ENCODE results near the gene GUCY2D.
A peak's percentile ranks its signal among the peaks of the same experiment; 100 is the strongest.

GUCY2D gene

DNA sequence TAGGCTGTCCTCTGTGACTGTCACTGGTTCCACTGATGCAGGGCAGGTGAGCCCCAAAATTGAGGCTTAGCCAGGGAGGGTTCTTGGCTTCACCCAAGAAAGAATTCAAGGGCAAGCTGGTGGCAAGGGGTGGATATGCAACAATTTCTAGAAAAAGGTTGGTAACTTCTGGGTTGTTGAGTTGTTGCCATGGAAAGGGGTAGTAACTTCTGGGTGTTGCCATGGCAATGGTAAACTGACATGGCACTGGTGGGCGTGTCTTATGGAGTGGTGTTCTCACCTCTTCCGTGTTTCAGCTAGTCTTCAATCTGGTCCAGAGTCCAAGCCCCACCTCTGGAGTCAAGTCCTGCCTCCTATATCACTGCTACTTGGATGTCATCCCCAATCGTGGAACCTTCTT, 9.5 kb upstream of the GUCY2D start:
- DNase-seq = no peak

DNA sequence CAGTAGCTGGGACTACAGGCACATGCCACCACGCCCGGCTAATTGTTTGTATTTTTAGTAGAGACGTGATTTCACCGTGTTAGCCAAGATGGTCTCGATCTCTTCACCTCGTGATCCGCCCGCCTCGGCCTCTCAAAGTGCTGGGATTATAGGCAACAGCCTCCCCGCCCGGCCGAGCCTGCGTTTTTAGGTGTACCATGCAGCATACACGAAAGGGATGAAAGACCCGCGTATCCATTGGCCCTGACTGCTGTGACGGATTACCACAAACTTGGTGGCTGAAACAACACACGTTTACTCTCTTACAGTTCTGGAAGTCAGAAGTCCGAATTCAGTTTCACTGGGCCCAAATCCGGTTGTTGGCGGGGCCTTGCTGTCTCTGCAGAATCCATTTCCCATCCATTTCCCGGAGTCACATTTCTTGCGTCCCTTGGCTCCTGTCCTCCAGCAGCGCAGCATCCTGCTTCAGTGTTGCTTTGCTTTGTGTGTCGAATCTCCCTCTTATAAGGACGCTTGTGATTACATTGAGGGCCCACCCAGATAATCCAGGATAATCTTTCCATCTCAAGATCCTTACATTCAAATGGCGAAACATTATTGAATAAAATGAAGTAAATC, 8.3 kb upstream of the GUCY2D start:
- no peak for DNase-seq

DNA sequence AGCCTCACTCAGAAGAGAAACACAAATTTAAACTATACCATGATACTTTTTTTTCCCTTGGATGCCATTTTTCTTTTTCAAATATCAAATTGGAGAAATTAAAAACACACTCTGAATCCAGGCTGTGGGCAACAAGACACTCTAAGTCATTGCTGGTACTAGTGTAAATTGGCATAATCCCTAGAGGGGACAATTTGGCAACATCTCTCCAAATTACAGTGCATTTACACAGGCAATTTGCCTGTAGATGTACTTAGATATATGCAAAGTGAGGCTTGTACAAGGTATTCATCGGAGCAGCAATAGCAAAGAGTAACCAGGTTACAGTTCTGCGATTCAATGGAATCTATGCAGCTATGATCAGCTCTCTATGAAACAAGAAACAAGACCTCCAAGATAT, 6.7 kb upstream of the GUCY2D start:
- DNase-seq = no peak

DNA sequence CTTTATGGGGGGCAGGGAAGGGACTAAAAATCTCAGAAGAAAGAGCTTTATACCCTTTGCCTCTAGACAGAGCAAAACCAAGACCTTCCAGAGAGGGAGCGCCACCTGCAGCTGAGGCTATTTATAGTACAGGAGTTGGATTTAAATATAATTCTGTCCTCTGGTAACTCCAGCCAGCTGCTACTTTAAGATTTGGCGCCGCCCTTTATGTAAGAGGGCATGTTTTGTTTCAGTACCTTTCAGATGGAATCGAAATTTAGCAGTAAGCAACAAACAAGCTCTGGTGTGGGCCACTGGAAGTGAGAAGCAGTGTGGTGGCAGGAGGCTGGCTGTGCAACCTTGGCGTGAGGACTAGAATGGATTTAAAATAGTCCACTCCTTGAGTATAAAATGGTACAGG, 5.2 kb upstream of the GUCY2D start:
- peak; percentile 60 for DNase-seq

DNA sequence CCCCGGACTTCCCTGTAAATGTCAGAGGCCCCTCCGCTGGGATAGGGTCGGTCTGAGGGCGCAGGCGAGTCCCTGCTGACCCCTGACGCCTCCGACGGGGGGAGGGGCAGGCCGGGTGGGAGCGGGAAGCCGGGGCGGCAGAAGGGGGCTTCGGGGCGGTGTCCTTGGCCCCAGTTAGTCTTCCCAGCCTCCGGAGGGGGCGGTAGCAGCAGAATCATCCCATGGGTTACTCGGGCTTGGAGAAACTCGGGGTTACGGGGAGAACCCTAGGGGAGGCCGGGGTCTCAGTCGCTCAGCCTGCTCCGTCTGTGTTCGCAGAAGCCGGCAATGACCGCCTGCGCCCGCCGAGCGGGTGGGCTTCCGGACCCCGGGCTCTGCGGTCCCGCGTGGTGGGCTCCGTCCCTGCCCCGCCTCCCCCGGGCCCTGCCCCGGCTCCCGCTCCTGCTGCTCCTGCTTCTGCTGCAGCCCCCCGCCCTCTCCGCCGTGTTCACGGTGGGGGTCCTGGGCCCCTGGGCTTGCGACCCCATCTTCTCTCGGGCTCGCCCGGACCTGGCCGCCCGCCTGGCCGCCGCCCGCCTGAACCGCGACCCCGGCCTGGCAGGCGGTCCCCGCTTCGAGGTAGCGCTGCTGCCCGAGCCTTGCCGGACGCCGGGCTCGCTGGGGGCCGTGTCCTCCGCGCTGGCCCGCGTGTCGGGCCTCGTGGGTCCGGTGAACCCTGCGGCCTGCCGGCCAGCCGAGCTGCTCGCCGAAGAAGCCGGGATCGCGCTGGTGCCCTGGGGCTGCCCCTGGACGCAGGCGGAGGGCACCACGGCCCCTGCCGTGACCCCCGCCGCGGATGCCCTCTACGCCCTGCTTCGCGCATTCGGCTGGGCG, 542 bp downstream of the GUCY2D start:
- DNase-seq = no peak

DNA sequence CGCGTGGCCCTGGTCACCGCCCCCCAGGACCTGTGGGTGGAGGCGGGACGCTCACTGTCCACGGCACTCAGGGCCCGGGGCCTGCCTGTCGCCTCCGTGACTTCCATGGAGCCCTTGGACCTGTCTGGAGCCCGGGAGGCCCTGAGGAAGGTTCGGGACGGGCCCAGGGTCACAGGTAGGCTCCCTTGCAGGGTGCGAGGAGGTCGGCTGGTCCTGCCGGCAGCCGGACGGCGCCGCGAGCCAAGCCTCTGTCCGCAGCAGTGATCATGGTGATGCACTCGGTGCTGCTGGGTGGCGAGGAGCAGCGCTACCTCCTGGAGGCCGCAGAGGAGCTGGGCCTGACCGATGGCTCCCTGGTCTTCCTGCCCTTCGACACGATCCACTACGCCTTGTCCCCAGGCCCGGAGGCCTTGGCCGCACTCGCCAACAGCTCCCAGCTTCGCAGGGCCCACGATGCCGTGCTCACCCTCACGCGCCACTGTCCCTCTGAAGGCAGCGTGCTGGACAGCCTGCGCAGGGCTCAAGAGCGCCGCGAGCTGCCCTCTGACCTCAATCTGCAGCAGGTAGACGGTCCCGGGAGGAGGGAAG, 1.3 kb downstream of the GUCY2D start:
- no peak for DNase-seq

DNA sequence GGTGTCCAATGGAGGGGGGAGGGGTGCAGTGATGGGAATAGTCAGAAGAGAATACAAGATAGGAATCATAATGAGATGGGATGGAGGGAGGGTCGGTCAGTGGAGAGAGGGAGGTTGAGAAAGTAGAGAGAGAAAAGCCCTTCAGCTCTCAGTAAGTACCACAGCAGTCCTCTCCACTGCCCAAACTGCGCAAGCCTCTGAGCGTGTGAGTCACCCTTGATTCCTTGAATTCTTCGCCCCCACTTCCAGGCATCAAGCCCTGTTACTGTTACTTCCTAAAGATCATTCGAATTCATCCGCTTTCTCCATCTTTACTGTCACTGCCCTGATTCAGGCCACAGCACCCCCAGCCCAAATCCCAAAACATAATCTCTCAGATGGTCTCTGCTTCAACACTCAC, 2.5 kb downstream of the GUCY2D start:
- DNase-seq = no peak

DNA sequence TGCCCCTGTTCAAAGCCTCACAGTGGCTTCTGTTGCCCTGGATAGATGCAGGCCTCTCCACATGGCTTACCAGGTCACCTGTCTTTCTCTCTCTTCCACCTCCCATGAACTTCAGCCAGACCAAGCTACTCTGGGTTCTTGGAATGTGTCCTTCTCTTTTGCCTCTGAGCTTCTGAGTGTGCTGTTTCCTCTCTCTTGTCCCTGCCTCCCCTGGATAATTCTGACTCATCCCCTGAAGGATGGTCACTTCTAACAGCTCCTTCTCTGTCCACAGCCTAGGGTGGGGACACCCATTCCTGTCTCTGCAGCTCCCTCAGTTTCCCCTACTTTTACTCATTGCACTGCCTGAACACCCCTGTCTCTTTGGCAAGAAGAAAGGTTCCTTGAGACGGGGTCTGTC, 2.9 kb downstream of the GUCY2D start:
- DNase-seq = no peak

DNA sequence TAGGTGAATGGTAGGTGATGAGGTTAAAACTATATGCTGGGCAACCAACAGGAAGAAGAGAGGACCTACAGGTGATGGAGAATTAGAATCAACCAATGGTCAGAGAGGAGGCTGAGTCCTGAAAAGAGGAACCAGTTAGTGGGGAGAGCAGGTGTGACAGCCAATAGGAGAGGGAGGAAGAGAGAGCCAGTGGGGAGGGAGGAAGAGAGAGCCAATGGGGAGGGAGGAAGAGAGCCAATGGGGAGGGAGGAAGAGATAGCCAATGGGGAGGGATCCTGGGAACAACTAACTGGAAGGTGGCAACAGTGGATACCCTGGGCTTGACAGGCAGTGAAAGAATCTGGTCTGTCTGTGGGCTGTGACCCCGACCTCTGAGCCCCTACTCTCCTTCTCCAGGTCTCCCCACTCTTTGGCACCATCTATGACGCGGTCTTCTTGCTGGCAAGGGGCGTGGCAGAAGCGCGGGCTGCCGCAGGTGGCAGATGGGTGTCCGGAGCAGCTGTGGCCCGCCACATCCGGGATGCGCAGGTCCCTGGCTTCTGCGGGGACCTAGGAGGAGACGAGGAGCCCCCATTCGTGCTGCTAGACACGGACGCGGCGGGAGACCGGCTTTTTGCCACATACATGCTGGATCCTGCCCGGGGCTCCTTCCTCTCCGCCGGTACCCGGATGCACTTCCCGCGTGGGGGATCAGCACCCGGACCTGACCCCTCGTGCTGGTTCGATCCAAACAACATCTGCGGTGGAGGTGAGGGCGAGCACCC, 3.7 kb downstream of the GUCY2D start:
- no peak for DNase-seq

DNA sequence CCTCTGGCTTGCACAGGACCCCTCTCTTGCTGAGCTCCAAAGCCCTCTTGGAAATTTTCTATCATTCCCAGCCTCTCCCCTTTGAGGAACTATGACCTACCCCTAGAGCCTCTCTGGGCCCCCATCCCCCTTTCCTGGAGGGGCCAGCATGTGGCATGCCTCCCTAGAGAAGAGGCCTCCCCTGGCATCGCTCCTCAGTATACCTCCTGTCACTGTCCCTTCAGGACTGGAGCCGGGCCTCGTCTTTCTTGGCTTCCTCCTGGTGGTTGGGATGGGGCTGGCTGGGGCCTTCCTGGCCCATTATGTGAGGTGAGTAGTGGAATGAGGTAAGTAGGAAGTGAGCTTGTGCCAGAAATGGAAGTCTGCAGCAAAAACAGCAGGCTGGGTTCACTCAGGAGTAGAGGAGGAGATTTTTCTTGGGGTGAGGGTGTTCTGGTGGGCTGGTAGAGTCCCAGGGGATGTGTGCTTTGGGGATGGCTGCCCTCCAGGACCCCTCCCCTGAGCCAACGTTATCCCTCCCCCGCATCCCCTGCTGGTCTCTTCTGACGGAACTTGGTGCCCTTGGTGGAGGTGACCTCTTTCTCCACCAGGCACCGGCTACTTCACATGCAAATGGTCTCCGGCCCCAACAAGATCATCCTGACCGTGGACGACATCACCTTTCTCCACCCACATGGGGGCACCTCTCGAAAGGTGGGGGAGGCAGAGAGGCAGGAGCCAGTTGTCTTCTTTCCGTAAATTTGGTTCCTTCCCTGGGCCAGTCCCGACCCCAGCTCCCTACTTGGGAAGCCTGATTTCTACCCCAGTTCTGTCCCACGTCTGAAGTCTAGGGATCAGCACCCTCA, 4.6 kb downstream of the GUCY2D start:
- DNase-seq = no peak

DNA sequence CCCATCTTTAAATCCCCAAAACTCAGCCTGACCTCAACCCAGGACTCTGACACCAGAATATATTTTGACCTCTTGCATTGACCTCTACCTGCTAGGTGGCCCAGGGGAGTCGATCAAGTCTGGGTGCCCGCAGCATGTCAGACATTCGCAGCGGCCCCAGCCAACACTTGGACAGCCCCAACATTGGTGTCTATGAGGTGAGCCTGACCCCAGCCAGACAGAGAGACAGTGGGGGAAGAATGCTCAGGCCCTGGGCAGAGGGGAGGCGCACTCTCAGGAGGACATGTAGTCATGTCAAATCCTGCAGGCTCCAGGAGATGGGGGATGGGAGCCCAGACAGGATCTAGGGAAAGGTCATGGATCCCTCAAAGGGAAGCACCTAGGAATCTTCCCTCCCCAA, 5.4 kb downstream of the GUCY2D start:
- DNase-seq = no peak

DNA sequence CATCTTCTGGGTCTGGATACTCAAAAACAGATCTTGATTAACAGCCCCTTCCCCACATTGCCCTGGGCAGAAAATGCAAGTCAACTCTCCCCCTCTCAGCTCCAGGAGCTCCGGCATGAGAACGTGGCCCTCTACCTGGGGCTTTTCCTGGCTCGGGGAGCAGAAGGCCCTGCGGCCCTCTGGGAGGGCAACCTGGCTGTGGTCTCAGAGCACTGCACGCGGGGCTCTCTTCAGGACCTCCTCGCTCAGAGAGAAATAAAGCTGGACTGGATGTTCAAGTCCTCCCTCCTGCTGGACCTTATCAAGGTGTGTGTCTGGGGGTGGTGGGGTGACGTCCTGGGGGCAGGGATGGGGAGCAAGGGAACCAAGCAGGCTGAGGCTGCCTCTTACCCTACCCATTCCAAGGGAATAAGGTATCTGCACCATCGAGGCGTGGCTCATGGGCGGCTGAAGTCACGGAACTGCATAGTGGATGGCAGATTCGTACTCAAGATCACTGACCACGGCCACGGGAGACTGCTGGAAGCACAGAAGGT, 9.7 kb downstream of the GUCY2D start:
- no peak for DNase-seq

DNA sequence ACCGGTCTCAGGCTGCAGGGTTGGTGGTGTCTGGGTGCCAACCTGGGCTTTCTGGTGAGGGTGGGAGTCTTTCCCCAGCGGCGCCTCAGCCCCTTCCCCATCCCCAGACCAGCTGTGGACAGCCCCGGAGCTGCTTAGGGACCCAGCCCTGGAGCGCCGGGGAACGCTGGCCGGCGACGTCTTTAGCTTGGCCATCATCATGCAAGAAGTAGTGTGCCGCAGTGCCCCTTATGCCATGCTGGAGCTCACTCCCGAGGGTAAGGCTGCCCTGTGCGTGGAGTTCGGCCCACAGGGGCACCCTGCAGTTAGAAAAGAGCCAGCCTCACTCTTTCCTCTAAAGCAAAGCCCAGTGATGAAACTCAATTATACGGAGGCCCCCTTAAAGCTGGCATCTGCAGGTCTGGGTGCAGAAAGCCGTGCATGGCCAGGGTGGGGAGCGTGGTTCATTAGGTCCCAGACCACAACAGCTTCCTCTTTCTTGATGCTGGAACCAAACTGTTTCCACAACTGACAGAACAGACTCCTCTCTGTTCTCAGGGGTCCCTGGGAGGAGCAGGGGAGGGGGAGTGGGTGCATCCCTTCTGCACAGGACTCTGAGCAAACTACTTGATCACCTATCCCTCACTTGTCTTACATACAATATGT, 10.7 kb downstream of the GUCY2D start:
- DNase-seq = no peak

DNA sequence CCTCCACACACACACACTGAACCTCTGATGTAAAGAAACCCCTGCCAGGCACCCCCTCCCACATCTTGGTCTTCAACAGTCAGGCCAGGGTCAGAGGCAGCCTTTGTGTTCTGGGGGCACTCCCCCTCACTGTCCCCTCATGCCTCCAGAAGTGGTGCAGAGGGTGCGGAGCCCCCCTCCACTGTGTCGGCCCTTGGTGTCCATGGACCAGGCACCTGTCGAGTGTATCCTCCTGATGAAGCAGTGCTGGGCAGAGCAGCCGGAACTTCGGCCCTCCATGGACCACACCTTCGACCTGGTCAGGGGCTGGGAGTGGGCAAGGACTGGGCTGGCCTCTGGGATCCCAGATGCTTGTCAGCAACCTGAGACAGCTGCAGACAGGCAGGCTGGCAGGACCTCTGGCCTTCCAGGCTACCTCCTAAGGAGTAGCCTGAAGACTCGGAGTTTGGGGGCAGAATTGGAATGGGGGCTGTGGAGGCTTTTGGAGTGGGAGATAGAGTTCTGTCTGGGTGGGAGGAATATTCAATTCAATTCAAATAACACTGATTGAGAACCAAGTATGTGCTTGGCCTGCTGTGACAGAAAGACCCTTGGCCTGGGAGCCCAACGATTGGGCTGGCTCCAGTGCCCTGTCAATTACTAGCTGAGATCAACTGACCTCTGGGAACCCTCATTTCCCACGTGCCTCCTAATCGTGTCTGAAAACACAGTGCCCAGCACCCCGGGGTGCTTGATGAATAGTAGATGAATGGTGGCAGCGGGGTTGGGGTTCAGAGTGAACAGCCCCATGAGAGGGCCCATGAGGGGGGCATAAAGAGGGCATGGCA, 11.5 kb downstream of the GUCY2D start:
- no peak for DNase-seq

DNA sequence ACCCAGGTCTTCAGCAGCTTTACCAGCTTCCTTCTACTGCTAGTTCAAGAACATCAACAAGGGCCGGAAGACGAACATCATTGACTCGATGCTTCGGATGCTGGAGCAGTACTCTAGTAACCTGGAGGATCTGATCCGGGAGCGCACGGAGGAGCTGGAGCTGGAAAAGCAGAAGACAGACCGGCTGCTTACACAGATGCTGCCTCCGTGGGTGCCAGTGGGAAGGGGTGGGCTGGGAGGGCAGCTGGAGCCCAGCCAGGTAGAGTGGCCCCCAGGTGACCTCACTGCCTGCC, 12.1 kb downstream of the GUCY2D start:
- no peak for DNase-seq

DNA sequence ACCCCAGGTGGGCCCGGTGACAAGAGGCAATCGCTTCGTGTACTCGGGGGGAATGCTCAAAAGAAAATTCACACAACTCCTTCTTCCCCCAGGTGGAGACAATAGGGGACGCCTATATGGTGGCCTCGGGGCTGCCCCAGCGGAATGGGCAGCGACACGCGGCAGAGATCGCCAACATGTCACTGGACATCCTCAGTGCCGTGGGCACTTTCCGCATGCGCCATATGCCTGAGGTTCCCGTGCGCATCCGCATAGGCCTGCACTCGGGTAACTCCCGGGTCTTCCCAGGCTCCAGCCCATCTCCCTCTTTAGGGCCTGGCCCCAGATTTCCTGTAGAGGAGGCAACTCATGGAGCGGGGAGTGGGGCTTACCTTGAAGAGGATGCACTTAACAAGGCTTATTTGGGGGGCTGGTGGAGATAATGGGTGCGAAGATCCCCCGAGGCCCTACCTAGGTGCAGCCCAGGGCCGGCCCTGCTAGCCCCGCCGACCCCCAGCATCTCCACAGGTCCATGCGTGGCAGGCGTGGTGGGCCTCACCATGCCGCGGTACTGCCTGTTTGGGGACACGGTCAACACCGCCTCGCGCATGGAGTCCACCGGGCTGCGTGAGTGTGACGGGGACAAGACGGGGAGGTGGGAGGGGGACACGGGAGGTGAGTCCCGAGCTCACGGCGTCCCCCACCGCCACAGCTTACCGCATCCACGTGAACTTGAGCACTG, 13.0 kb downstream of the GUCY2D start:
- DNase-seq = no peak

DNA sequence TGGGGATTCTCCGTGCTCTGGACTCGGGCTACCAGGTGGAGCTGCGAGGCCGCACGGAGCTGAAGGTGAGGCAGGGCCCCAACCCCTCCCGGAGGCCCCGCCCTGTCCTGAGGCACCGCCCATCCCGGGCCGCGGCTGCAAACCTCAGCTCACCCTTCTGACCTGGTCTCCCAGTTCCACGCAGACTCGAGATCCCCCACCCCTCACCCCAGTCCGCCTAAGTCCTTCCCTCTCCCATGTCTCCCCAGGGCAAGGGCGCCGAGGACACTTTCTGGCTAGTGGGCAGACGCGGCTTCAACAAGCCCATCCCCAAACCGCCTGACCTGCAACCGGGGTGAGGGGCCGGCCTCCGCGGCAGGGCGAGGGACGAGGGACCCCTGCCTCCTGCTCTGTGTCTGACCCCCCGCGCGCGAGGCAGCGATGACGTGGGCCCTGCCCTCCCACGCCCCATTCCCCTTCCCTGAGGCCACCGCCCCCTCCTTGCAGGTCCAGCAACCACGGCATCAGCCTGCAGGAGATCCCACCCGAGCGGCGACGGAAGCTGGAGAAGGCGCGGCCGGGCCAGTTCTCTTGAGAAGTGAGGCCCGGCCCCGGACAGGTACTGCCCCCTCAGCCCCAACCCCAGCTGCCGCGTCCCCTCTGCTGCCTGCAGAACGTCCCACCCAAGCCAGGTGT, 13.7 kb downstream of the GUCY2D start:
- DNase-seq = peak; percentile 44

DNA sequence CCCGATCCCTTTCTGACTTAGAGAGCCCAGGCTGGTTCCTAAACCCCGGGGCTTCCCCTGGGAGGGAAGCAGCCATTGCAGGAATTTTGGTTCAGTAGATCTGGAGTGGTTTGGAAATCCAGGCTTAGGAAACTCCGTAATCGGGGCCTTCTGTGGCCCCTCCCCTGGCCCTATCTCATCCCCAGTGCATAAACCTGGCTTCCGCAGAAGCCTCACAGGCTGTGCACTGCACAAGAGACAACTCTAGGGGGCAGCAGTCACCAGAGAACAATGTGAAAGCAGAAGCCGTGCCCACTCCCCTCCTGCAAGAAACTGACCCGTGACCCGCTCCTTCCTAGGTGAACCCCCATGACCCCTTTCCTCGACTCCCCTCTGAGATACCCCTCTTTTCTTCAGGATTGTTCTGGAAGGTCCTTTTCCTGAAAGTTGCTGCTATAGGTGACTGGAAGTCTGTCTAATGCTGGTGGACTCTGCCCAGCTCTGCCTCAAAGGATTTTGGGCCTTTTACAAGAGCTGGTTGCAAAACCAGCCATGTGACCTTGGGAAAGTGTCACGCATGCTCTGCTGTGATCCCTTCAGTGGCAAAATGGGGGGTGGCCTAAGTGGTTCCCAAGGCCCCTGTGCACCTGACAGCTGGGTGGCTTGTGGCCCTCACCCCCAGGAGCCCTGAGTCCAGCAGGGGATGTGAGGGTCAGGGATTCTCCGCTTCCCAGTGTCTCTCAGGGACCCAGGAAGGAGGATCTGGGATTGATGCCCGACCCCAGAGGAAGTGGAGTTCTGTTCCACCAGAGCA, 14.4 kb downstream of the GUCY2D start:
- DNase-seq = peak; percentile 75

DNA sequence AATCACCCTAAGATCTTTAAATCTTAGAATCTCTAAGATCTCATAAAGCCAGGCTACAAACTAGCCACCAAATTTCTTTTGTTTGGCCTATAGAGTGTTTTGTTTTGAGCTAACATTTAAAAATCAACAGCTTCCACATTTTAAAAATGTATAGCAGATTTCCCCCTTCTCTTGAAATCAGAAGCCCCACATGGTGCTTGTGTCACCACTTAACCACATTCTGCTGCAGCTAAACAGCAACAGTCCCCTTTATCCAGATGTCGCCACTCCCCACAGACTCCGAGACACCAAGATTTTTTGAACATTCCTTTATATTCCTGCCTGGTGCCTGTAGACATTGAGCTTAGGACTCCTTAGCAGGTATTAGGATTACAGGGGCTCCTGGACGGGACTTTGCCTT, 16.0 kb downstream of the GUCY2D start:
- no peak for DNase-seq

Data from activated CD4-positive, alpha-beta T cell treated with anti-CD3 and anti-CD28 coated beads for 48 hours (primary cell).